HepG2 (cell line): Measurements from ENCODE around the gene WNT2B. TPM values are rescaled to one million over a fixed set of nuclear protein-coding genes. Genes with fewer than 3 reads are reported as not detected.
A peak's percentile ranks its signal among the peaks of the same experiment; 100 is the strongest.

Experiments
- ARID4A ChIP-seq: sonication (generic); formaldehyde crosslinking; IDR thresholded peaks from 2 replicates; pipeline ENCODE4 v1.5.0; 2020; ENCODE audit warnings: mild to moderate bottlenecking, missing genetic modification reagents, borderline replicate concordance
- DZIP1 ChIP-seq: sonication (generic); formaldehyde crosslinking; IDR thresholded peaks from 2 replicates; pipeline ENCODE4 v1.5.0; 2020; ENCODE audit warnings: mild to moderate bottlenecking, missing genetic modification reagents
- EED ChIP-seq: sonication (generic); formaldehyde crosslinking; IDR thresholded peaks from 2 replicates; pipeline ENCODE4 v1.5.0; 2020; ENCODE audit warnings: mild to moderate bottlenecking, missing genetic modification reagents
- HHEX ChIP-seq: IDR thresholded peaks from 2 replicates; pipeline ENCODE4 v1.6.1; 2016; ENCODE audit warnings: control low read depth
- JUNB ChIP-seq: sonication (generic); formaldehyde crosslinking; IDR thresholded peaks from 2 replicates; pipeline ENCODE4 v1.8.0; 2022; ENCODE audit warnings: missing genetic modification reagents, mild to moderate bottlenecking, borderline replicate concordance
- MIER2 ChIP-seq: IDR thresholded peaks from 2 replicates; pipeline ENCODE4 v1.6.1; 2016; ENCODE audit warnings: missing biosample characterization, missing genetic modification reagents
- PATZ1 ChIP-seq: sonication (generic); formaldehyde crosslinking; IDR thresholded peaks from 2 replicates; pipeline ENCODE4 v1.4.0; 2020; ENCODE audit warnings: missing genetic modification reagents
- PAWR ChIP-seq: sonication (generic); formaldehyde crosslinking; IDR thresholded peaks from 2 replicates; pipeline ENCODE4 v1.4.0; 2020; ENCODE audit warnings: missing genetic modification reagents, mild to moderate bottlenecking, borderline replicate concordance
- PRDM10 ChIP-seq: sonication (generic); formaldehyde crosslinking; IDR thresholded peaks from 2 replicates; pipeline ENCODE4 v1.4.0; 2020; ENCODE audit warnings: low read depth, missing genetic modification reagents
- RBM39 ChIP-seq: fragments of 200-400 bp; formaldehyde crosslinking; IDR thresholded peaks from one replicate; pipeline ENCODE4 v1.6.1; 2018; ENCODE audit warnings: antibody characterized with exemption, mild to moderate bottlenecking, low read depth, low read length; ENCODE audit not compliant: poor library complexity, severe bottlenecking
- RFX1 ChIP-seq: fragments of 450-650 bp; IDR thresholded peaks from 2 replicates; pipeline ENCODE4 v1.6.1; 2017
- SIX1 ChIP-seq: sonication (generic); formaldehyde crosslinking; IDR thresholded peaks from 2 replicates; pipeline ENCODE4 v1.4.0; 2020; ENCODE audit warnings: missing genetic modification reagents, borderline replicate concordance
- ZNF20 ChIP-seq: sonication (generic); formaldehyde crosslinking; IDR thresholded peaks from 2 replicates; pipeline ENCODE4 v1.4.0; 2020; ENCODE audit warnings: mild to moderate bottlenecking, moderate library complexity, missing genetic modification reagents
- ZNF274 ChIP-seq: sonication (generic); formaldehyde crosslinking; IDR thresholded peaks from 2 replicates; pipeline ENCODE4 v1.5.1; 2020; ENCODE audit warnings: mild to moderate bottlenecking, missing genetic modification reagents
- ZNF441 ChIP-seq: sonication (generic); formaldehyde crosslinking; IDR thresholded peaks from 2 replicates; pipeline ENCODE4 v1.7.0; 2021; ENCODE audit warnings: missing genetic modification reagents, borderline replicate concordance
- ZNF768 ChIP-seq: sonication (generic); formaldehyde crosslinking; IDR thresholded peaks from 2 replicates; pipeline ENCODE4 v1.4.0; 2020; ENCODE audit warnings: missing genetic modification reagents
- polyA plus RNA-seq, 8 experiments: library from polyadenylated mRNA; depleted of rRNA in 3 of 8; stranded (reverse) in 7 of 8; unstranded in 1 of 8; fragments of >200 nt; fragmentation: Illumina TruSeq in 4 of 8; extraction: Trizol in 4 of 8; gene quantifications; 2 replicates each; pipeline versions ENCODE4 v1.2.1 to v1.2.3, GENCODE V29; 2011 to 2016; ENCODE audit warnings: low read depth in 4 of 8, missing spikeins in 1 of 8, mixed read lengths in 1 of 8; ENCODE audit not compliant: insufficient read depth in 1 of 8
- total RNA-seq, 5 experiments: library from RNA; depleted of rRNA; stranded (reverse); fragments of >200 nt; fragmentation: Illumina TruSeq; extraction: Trizol; gene quantifications; 2 replicates each; pipeline ENCODE4 v1.2.3, GENCODE V29; 2016; ENCODE audit warnings: low read depth in 1 of 5

The WNT2B gene
- total and polyA plus RNA-seq, 2 of the 13 experiments (the other 11 are each of a cell fraction or from before 2014, with no cell fraction given), result 0.11 to 0.32 TPM

- TF ChIP-seq DZIP1 (no peak), EED (CRISPR knock-in tag) (0 out of 2 replicates have a peak, but pooled peaks have one; percentile 11), JUNB (no peak), ZNF20 (CRISPR knock-in tag) (no peak), PRDM10 (CRISPR knock-in tag) (no peak), ZNF441 (no peak), PAWR (no peak), SIX1 (CRISPR knock-in tag) (no peak), ZNF768 (peak; percentile 21; the same call in 1 of the 2 replicates), HHEX (no peak), RBM39 (peak; percentile 57), PATZ1 (CRISPR knock-in tag) (0 out of 2 replicates have a peak, but pooled peaks have one; percentile 13), MIER2 (no peak), RFX1 (no peak), ARID4A (CRISPR knock-in tag) (no peak; the same call in 1 of the 2 replicates), ZNF274 (CRISPR knock-in tag) (no peak)
These were observed at the start of gene WNT2B (continued) for GRCh38 chr1:112508278-112509004.
